GM19025 (cell line): ENCODE data around the gene B4GALNT4.
"Not testable (repeated sequence)": the region's sequence is repeated elsewhere in the genome, so short reads cannot be mapped to it uniquely, and the experiment has no call there.

Experiments used
- ATAC-seq: cut with Tn5 transposase; IDR thresholded peaks from one replicate; pipeline ENCODE4 v1.9.1; 2021; ENCODE audit warnings: mild to moderate bottlenecking, low read depth, moderate library complexity; ENCODE audit not compliant: unreplicated experiment

Gene B4GALNT4

GRCh38 chr11:387193-387793, 18.0 kb downstream of the B4GALNT4 start:
- ATAC-seq, result no peak

GRCh38 chr11:389369-389768, 20.1 kb downstream of the B4GALNT4 start:
- ATAC-seq, result not testable (repeated sequence)

- no peak for ATAC-seq
Measured at GRCh38 chr11:390175-390574, 20.9 kb downstream of the B4GALNT4 start.

- ATAC-seq, result no peak
Measured at GRCh38 chr11:391117-392017, 22.1 kb downstream of the B4GALNT4 start.

- no peak for ATAC-seq
Measured at GRCh38 chr11:392102-392777, 22.9 kb downstream of the B4GALNT4 start.

GRCh38 chr11:393219-394033, 24.1 kb downstream of the B4GALNT4 start:
- ATAC-seq, result no peak

- no peak for ATAC-seq
Measured at GRCh38 chr11:394034-394857, 24.9 kb downstream of the B4GALNT4 start, which contains the start of gene PKP3. TSS of gene PKP3 (plus strand) at chr11:394209. CDS start at chr11:394293, 84 bp downstream.

GRCh38 chr11:394858-395655, 25.8 kb downstream of the B4GALNT4 start:
- ATAC-seq, result no peak

- no peak for ATAC-seq
Measured at GRCh38 chr11:395866-396265, 26.6 kb downstream of the B4GALNT4 start.

GRCh38 chr11:396511-396947, 27.2 kb downstream of the B4GALNT4 start:
- ATAC-seq, result no peak

GRCh38 chr11:396948-397548, 27.7 kb downstream of the B4GALNT4 start:
- no peak for ATAC-seq

GRCh38 chr11:398826-399225, 29.5 kb downstream of the B4GALNT4 start:
- ATAC-seq, result no peak

GRCh38 chr11:399731-400211, 30.5 kb downstream of the B4GALNT4 start:
- no peak for ATAC-seq

GRCh38 chr11:400241-400689, 31.0 kb downstream of the B4GALNT4 start:
- no peak for ATAC-seq

- not testable (repeated sequence) for ATAC-seq
Measured at GRCh38 chr11:401196-401595, 31.9 kb downstream of the B4GALNT4 start.

GRCh38 chr11:403021-403760, 33.9 kb downstream of the B4GALNT4 start:
- ATAC-seq, result no peak

- no peak for ATAC-seq
Measured at GRCh38 chr11:403761-404431, 34.6 kb downstream of the B4GALNT4 start.
